Measurements from ENCODE around the gene PTGDR.

DNA sequence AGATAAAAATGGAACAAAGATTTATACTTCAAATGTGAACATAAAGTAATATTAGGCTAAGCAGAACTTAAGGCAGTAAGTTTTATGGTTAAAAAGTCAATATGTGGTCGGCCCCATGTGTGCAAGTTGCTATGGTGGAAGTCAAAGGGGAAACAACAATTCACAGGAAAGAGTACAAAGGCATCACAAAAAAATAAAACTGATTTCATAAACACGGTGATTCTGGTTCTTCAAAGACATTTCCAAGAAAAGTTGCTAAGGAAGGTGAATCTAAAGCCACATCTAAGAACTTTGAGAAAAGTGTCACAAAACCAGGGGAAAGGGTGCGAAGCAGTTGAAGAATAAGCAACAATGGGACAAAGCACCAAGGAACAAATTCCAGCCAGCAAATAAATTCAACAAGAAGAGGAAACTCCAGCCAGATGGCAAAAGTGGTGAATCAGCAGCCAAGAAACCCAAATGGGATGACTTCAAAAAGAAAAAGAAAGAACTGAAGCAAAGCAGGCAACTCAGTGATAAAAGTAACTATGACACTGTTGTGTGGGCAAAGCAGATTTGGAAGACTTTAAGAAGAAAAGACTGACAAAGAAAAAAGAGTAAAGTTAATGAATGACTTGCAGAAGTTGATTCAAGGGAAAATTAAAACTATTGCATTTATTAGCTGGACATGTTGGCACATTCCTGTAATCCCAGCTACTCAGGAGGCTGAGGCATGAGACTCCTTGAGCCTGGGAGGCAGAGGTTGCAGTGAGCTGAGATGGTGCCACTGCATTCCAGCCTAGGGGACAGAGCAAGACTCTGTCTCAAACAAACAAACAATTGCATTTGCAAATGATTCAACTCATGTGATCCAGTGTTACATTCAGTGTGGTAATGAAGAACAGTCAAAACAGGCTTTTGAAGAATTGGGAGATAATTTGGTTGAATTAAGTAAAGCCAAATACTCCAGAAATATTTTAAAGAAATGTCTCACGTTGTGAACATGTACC, 19.5 kb downstream of the PTGDR start:
- TF ChIP-seq EGR1 (IDR thresholded peaks at IDR 0.05; ENCODE audit: borderline replicate concordance in 1 of 2, low read depth in 2 of 2, low read length in 2 of 2) (no peak), FOXM1 (IDR thresholded peaks at IDR 0.05; ENCODE audit: low read depth, low read length) (no peak)
- TF ChIP-seq, protein P1, sequence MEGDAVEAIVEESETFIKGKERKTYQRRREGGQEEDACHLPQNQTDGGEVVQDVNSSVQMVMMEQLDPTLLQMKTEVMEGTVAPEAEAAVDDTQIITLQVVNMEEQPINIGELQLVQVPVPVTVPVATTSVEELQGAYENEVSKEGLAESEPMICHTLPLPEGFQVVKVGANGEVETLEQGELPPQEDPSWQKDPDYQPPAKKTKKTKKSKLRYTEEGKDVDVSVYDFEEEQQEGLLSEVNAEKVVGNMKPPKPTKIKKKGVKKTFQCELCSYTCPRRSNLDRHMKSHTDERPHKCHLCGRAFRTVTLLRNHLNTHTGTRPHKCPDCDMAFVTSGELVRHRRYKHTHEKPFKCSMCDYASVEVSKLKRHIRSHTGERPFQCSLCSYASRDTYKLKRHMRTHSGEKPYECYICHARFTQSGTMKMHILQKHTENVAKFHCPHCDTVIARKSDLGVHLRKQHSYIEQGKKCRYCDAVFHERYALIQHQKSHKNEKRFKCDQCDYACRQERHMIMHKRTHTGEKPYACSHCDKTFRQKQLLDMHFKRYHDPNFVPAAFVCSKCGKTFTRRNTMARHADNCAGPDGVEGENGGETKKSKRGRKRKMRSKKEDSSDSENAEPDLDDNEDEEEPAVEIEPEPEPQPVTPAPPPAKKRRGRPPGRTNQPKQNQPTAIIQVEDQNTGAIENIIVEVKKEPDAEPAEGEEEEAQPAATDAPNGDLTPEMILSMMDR (IDR thresholded peaks at IDR 0.05 in 2 of 3, conservative IDR thresholded peaks at IDR 0.05 in 1 of 3; ENCODE audit: control insufficient read depth in 2 of 3, extremely low read depth in 1 of 3, insufficient read depth in 1 of 3, low read depth in 3 of 3, low read length in 3 of 3): no peak
- TF ChIP-seq, protein P2, sequence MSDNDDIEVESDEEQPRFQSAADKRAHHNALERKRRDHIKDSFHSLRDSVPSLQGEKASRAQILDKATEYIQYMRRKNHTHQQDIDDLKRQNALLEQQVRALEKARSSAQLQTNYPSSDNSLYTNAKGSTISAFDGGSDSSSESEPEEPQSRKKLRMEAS (IDR thresholded peaks at IDR 0.05; ENCODE audit: low read depth, low read length): no peak
